GM20000 (cell line): ENCODE results near the gene RPS27A.
"Not testable (repeated sequence)": the region's sequence is repeated elsewhere in the genome, so short reads cannot be mapped to it uniquely, and the experiment has no call there.

Experiments used
- DNase-seq: peaks from one replicate; pipeline ENCODE4 v3.0.0; 2012; ENCODE audit warnings: low spot score
- TF ChIP-seq, protein P1 (sequence below): IDR thresholded peaks from 2 replicates; pipeline ENCODE4 v1.5.1; 2012; ENCODE audit warnings: mild to moderate bottlenecking, control low read depth; ENCODE audit errors: extremely low read depth, missing control alignments

The RPS27A gene

DNA sequence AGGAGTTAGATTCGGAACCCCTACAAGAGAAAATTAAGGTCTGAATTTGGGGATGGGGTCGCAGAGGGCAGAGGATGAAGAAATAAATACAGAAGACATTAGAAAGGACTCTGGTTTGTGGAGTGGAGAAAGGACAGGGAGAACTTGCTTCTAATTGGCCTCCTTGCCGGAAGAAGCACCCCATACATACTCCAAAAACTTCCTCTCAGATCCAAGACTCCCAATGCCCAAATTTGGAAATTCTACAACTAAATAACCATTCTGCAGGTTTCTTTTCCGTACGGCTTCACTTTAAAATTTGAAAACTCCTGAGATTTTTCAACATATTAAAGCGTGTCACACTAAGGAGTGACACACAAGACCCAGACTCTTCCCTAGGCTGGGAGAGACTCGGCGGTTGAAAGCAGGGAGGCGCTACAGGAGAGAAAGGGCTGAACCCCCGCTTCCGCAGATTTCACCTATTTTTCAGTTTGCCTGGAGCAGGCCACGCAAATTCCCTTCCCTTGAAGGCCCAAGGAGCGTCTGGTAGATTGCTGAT, 873 bp upstream of the RPS27A start:
- no peak for DNase-seq
- TF ChIP-seq, protein P1, sequence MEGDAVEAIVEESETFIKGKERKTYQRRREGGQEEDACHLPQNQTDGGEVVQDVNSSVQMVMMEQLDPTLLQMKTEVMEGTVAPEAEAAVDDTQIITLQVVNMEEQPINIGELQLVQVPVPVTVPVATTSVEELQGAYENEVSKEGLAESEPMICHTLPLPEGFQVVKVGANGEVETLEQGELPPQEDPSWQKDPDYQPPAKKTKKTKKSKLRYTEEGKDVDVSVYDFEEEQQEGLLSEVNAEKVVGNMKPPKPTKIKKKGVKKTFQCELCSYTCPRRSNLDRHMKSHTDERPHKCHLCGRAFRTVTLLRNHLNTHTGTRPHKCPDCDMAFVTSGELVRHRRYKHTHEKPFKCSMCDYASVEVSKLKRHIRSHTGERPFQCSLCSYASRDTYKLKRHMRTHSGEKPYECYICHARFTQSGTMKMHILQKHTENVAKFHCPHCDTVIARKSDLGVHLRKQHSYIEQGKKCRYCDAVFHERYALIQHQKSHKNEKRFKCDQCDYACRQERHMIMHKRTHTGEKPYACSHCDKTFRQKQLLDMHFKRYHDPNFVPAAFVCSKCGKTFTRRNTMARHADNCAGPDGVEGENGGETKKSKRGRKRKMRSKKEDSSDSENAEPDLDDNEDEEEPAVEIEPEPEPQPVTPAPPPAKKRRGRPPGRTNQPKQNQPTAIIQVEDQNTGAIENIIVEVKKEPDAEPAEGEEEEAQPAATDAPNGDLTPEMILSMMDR = no peak

DNA sequence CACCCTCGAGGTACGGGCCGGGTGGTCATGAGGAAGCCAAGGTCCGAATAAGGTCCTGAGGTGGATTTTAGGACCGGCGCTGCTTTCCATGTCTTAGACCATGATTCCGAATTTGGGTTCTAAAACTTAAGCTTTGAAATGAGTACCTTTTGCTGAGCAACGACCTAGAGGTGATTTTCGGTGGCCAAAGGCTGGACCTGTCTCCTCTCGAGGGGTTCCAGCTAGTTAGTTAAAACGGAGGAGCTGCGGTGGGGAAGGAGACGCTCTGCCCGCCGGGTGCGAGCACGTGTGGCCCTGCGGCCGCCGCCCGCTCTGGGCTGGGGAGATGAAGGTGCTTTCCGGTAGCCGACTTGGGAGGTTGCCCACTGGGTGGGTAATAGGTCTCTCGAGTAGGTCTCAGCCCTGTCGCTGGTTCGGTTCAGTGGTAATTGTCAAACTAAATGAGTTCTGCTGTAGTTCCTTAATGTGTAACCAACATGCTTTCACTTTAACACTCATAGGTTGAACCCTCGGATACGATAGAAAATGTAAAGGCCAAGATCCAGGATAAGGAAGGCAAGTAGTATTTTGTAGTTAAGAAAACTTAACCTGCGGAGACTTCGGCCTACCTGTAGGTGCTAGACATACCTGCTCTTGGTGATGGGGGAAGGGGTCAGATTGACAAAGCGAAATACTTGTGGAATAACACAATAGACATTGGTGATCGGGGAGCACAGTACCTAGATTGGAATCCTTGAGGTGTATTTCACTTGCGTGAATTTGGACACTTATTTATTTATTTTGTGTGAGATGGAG, 572 bp downstream of the RPS27A start:
- peak; percentile 27 for DNase-seq
- TF ChIP-seq, protein P1 = no peak

DNA sequence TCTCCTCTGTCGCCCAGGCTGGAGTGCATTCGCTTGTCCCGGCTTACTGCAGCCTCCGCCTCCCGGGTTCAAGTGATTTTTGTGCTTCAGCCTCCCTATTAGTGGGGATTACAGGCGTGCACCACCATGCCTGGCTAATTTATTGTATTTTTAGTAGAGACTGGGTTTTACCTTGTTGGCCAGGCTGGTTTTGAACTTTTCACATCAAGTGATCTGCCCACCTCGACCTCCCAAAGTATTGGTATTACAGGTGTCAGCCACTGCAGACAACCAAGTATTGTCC, 1.1 kb downstream of the RPS27A start:
- no peak for DNase-seq
- TF ChIP-seq, protein P1 = no peak

DNA sequence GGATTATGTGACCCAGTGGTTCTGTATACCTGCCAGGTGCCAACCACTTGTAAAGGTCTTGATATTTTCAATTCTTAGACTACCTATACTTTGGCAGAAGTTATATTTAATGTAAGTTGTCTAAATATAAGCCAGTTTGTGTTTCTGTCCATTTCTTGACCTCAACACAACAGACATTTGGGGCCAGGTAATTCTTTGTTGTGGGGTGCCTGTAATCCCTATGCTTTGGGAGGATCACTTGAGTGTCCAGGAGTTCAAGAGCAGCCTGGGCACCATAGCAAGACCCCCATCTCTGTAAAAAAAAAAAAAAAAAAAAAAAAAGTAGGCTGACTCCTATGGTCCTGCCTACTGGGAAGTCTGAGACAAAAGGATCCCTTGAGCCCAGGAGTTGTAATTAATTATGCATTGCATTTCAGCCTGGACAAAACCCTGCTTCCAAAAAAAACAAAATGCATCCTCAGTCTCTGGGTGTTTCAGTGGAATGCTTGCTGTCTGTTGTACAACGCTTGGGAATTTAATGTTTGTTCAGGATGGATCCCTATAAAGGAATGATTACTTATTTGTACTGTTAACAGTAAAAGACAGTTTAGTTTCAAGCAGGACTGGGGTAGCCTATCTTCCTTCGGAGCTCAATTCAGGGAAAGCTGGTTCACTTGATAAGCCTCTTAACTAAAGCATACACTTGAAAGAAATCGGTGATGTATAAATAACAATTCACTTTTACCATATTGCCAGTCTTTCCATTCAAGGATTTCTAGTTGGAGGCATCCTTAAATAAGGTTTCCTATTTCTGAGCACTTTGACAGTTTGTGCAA, 3.4 kb downstream of the RPS27A start:
- no peak for DNase-seq
- TF ChIP-seq, protein P1 = no peak

DNA sequence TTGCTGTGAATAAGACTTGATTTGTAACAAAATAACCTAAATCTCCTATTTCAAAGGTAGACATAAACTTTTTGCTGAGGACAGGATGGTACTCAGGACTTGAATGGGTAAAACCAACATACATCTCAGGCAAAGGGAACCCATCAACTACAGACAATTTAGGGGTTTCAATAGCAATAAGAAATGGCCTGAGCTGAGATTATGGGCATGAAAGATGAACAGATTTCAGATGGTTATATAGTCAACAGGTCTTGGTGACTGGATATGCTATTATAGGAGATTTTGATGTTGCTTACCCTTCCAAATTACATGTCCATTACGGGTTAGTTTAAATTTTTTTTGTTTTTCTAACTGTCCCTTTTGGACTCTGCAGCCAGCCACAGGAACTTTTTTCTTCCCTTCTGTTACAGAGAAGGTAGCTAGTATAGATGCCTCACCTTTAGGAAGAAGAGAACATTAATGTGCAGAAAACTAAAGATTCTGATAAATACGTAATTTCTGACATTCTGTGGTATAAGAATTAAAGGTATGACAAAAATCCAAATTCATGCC, 4.6 kb downstream of the RPS27A start:
- no peak for DNase-seq
- TF ChIP-seq, protein P1 = no peak

DNA sequence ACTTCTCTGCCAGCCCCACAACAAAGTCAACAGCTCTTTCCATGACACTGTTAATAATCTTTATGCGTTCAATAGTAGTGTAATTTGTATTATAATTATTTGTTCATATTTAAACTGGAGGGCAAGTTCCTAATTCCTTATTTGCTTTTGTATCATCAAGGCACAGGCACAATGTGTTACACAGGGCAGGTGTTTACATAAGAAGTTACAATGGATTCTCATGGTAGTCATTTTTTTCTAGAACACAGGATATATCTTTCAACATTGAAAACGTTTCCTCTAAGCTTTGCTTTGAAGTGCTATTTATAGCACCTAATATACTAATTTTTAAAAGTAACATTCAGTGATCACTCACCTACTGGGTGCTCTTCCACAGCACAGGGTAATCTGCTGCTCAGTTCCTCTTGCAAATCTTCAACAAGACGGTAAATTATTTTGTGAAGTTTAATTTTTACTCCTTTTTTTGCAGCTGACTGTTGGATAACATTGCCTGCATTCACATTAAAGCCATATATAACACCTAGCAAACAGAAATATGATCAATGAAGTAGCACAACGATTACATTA, 7.3 kb downstream of the RPS27A start:
- TF ChIP-seq, protein P1 = no peak
- DNase-seq = no peak

DNA sequence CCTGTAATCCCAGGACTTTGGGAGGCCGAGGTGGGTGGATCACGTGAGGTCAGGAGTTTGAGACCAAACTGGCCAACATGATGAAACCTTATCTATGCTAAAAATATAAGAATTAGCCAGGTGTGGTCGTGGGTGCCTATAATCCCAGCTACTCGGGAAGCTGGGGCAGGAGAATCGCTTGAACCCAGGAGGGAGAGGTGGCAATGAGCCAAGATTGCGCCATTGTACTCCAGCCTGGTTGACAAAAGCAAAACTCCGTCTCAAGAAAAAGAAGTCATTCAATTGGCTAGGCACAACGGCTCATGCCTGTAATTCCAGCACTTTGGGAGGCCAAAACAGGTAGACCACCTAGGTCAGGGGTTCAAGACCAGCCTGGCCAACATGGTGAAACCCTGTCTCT, 9.1 kb downstream of the RPS27A start:
- DNase-seq = not testable (repeated sequence)
